ENCODE results near the gene PDE6D.
A peak's percentile ranks its signal among the peaks of the same experiment; 100 is the strongest.

The PDE6D gene

GRCh38 chr2:231785822-231786176, 4.7 kb upstream of the PDE6D start:
- no peak for ATAC-seq

GRCh38 chr2:231785413-231785812, 4.3 kb upstream of the PDE6D start:
- no peak for ATAC-seq
- TF ChIP-seq PPARA (CRISPR knock-in tag; IDR thresholded peaks at IDR 0.05; ENCODE audit: borderline replicate concordance) = no peak
- TF ChIP-seq OSR1 (CRISPR knock-in tag; IDR thresholded peaks at IDR 0.05) = no peak
- no peak for TF ChIP-seq ZFP3 (CRISPR knock-in tag; IDR thresholded peaks at IDR 0.05)
- no peak for TF ChIP-seq ZNF70 (CRISPR knock-in tag; IDR thresholded peaks at IDR 0.05)
- no peak for TF ChIP-seq GLIS3 (CRISPR knock-in tag; IDR thresholded peaks at IDR 0.05)
- no peak for TF ChIP-seq CSDC2 (CRISPR knock-in tag; IDR thresholded peaks at IDR 0.05)
- no peak for TF ChIP-seq TOX (CRISPR knock-in tag; IDR thresholded peaks at IDR 0.05; ENCODE audit: borderline replicate concordance)
- TF ChIP-seq ZNF8 (CRISPR knock-in tag; IDR thresholded peaks at IDR 0.05) = no peak
- no peak for TF ChIP-seq ZC3H10 (CRISPR knock-in tag; IDR thresholded peaks at IDR 0.05)
- TF ChIP-seq ARNTL (CRISPR knock-in tag; IDR thresholded peaks at IDR 0.05; ENCODE audit: borderline replicate concordance, low read depth) = no peak
- no peak for TF ChIP-seq TCF4 (CRISPR knock-in tag; IDR thresholded peaks at IDR 0.05; ENCODE audit: borderline replicate concordance)
- TF ChIP-seq BACH2 (CRISPR knock-in tag; IDR thresholded peaks at IDR 0.05; ENCODE audit: borderline replicate concordance) = no peak
- TF ChIP-seq SNAI2 (CRISPR knock-in tag; IDR thresholded peaks at IDR 0.05) = no peak
- no peak for TF ChIP-seq CSRNP3 (CRISPR knock-in tag; IDR thresholded peaks at IDR 0.05)

More at GRCh38 chr2:231785822-231786176, 4.7 kb upstream of the PDE6D start:
- no peak for TF ChIP-seq POU6F1 (CRISPR knock-in tag; IDR thresholded peaks at IDR 0.05; ENCODE audit: borderline replicate concordance, low read depth)
- no peak for TF ChIP-seq CSDC2 (CRISPR knock-in tag; IDR thresholded peaks at IDR 0.05)
- TF ChIP-seq ISL1 (CRISPR knock-in tag; IDR thresholded peaks at IDR 0.05) = no peak
- TF ChIP-seq ESRRG (CRISPR knock-in tag; IDR thresholded peaks at IDR 0.05) = no peak
- no peak for TF ChIP-seq ZFP30 (CRISPR knock-in tag; IDR thresholded peaks at IDR 0.05)
- TF ChIP-seq ZNF565 (CRISPR knock-in tag; conservative IDR thresholded peaks at IDR 0.05; ENCODE audit: low read depth) = no peak
- no peak for TF ChIP-seq ZC3H10 (CRISPR knock-in tag; IDR thresholded peaks at IDR 0.05)
- no peak for TF ChIP-seq TOX (CRISPR knock-in tag; IDR thresholded peaks at IDR 0.05; ENCODE audit: borderline replicate concordance)
- no peak for TF ChIP-seq ARNTL (CRISPR knock-in tag; IDR thresholded peaks at IDR 0.05; ENCODE audit: borderline replicate concordance, low read depth)
- TF ChIP-seq PATZ1 (CRISPR knock-in tag; IDR thresholded peaks at IDR 0.05; ENCODE audit: borderline replicate concordance) = no peak
- TF ChIP-seq ZNF70 (CRISPR knock-in tag; IDR thresholded peaks at IDR 0.05) = no peak
- TF ChIP-seq ZFP3 (CRISPR knock-in tag; IDR thresholded peaks at IDR 0.05) = no peak
- TF ChIP-seq CREB5 (CRISPR knock-in tag; IDR thresholded peaks at IDR 0.05; ENCODE audit: low read depth) = no peak
- TF ChIP-seq SNAI2 (CRISPR knock-in tag; IDR thresholded peaks at IDR 0.05) = no peak
- no peak for TF ChIP-seq GLIS3 (CRISPR knock-in tag; IDR thresholded peaks at IDR 0.05)

- no peak for TF ChIP-seq ZFP30 (CRISPR knock-in tag; IDR thresholded peaks at IDR 0.05)
- TF ChIP-seq CSDC2 (CRISPR knock-in tag; IDR thresholded peaks at IDR 0.05) = no peak
- TF ChIP-seq ZNF70 (CRISPR knock-in tag; IDR thresholded peaks at IDR 0.05) = peak; percentile 49; the same call in 1 of the 2 replicates
- no peak for TF ChIP-seq ESRRG (CRISPR knock-in tag; IDR thresholded peaks at IDR 0.05)
- TF ChIP-seq ZC3H10 (CRISPR knock-in tag; IDR thresholded peaks at IDR 0.05) = no peak
- ATAC-seq = peak; percentile 8; the same call in 2 of the 3 replicates
Measured at GRCh38 chr2:231781798-231782726, 980 bp upstream of the PDE6D start.
